Thoracic aorta (tissue), 2 donors: ENCODE measurements around the gene GPA33. TPM values are rescaled to one million over a fixed set of nuclear protein-coding genes. Genes with fewer than 3 reads are reported as not detected.

Source experiments
- ATAC-seq: fragments of 150-250 bp; one replicate; pipeline ENCODE4 v1.8.0; 2017; ENCODE audit warnings: low read depth; ENCODE audit not compliant: insufficient number of reproducible peaks, low FRiP score
- DNase-seq: peaks from one replicate; pipeline ENCODE4 v3.0.0-alpha.2; 2020; ENCODE audit warnings: low spot score
- H3K27ac ChIP-seq, 2 donors: fragments of 200-600 bp; sonication (generic); 1 replicate in 1 of 2; 2 replicates in 1 of 2; pipeline ENCODE4 v1.5.1; 2016; ENCODE audit warnings: mild to moderate bottlenecking in 2 of 2, moderate library complexity in 2 of 2
- H3K27me3 ChIP-seq: fragments of 200-600 bp; sonication (generic); replicated peaks from 2 replicates; pipeline ENCODE4 v1.6.0; 2016; ENCODE audit warnings: mild to moderate bottlenecking; ENCODE audit not compliant: insufficient read depth
- H3K36me3 ChIP-seq: fragments of 200-600 bp; sonication (generic); one replicate; pipeline ENCODE4 v1.5.1; 2016
- H3K4me1 ChIP-seq, 2 donors: fragments of 200-600 bp; sonication (generic); 1 replicate in 1 of 2; 2 replicates in 1 of 2; pipeline versions ENCODE4 v1.5.1 to v1.6.0; 2016; ENCODE audit warnings: low read depth in 2 of 2, mild to moderate bottlenecking in 1 of 2; ENCODE audit not compliant: control insufficient read depth in 1 of 2
- H3K4me3 ChIP-seq: fragments of 200-600 bp; sonication (generic); 2 replicates; pipeline ENCODE4 v1.5.1; 2016; ENCODE audit warnings: mild to moderate bottlenecking
- H3K9me3 ChIP-seq: fragments of 200-600 bp; sonication (generic); 2 replicates; pipeline ENCODE4 v1.5.1; 2016
- total RNA-seq, 2 donors: library from RNA; depleted of rRNA; stranded (reverse); fragments of >200 nt; gene quantifications; one replicate each; pipeline versions ENCODE4 v1.1.0 to v1.2.3, GENCODE V29; 2016
- TF ChIP-seq, protein P1 (sequence below): fragments of 200-600 bp; sonication (generic); IDR thresholded peaks from one replicate; pipeline ENCODE4 v1.5.1; 2019; ENCODE audit warnings: antibody characterized with exemption

Gene GPA33
- total RNA-seq, 2 donors from 2014 or later, result not detected

DNA sequence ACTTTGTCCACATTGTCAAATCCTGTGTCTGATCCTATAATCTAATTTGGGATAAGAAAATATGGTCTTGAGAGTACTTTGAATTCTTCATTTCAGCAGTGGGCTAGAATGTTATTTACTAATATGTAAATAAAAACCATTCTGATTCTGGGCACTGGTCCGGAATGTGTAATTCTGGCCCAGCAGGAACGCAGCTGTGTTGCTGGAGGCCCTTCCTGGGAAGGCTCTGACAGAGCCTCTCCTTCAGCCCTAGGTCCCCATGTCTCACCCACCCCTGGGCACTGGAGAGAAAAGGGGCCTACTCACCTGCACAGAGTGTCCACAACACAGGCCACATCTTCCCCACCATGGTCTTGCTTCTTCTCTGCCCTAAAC is 251 bp downstream of the GPA33 start:
- DNase-seq (no peak), ATAC-seq (no peak)
- TF ChIP-seq, protein P1, sequence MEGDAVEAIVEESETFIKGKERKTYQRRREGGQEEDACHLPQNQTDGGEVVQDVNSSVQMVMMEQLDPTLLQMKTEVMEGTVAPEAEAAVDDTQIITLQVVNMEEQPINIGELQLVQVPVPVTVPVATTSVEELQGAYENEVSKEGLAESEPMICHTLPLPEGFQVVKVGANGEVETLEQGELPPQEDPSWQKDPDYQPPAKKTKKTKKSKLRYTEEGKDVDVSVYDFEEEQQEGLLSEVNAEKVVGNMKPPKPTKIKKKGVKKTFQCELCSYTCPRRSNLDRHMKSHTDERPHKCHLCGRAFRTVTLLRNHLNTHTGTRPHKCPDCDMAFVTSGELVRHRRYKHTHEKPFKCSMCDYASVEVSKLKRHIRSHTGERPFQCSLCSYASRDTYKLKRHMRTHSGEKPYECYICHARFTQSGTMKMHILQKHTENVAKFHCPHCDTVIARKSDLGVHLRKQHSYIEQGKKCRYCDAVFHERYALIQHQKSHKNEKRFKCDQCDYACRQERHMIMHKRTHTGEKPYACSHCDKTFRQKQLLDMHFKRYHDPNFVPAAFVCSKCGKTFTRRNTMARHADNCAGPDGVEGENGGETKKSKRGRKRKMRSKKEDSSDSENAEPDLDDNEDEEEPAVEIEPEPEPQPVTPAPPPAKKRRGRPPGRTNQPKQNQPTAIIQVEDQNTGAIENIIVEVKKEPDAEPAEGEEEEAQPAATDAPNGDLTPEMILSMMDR, result no peak
- Histone ChIP-seq H3K27ac (no peak overlapping the region), H3K4me1 (peaks cover 9 to 18% of the 10 kb centered on the region in 2 donors), H3K27me3 (no peaks in the 10 kb centered on the region), H3K9me3 (no peaks in the 10 kb centered on the region), H3K36me3 (no peaks in the 10 kb centered on the region), H3K4me3 (no peak overlapping the region)

DNA sequence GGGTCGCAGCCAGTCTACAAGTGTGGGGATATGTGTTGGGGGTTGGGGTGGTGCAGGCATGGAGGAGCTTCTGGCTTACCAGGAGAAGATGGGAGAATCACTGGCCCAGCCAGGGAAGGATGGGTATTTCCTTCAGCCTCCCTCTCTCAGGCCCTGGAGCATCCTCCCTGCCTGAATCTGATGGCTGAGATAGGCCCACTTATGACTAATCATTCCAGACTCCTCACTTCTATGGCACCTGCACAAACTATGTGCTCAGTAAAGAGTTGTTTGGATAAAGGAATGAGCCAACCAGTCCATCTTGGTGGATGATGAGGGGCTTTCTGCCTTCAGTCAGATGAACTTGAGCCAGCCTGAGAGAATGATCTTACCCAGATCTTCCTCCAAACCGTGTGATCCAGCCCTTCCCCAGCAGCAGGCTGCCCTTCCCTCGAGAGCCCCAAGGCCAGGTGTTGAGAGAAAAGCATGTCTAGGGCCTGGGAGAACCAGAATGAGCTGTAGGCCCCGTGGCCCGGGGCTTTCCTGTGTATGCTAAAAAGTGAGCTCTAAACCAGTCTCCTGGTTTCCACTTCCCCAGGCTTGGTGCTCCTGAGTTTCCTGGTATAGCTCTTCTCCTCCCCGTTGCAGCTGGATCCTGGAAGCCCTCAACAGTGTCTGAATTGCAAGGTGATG is 1.3 kb downstream of the GPA33 start:
- Histone ChIP-seq H3K27ac (no peak overlapping the region), H3K9me3 (no peaks in the 10 kb centered on the region), H3K27me3 (no peaks in the 10 kb centered on the region), H3K4me3 (no peak overlapping the region), H3K4me1 (peaks cover 9 to 16% of the 10 kb centered on the region in 2 donors), H3K36me3 (no peaks in the 10 kb centered on the region)
- DNase-seq (no peak), ATAC-seq (no peak)
- TF ChIP-seq, protein P1, result no peak

DNA sequence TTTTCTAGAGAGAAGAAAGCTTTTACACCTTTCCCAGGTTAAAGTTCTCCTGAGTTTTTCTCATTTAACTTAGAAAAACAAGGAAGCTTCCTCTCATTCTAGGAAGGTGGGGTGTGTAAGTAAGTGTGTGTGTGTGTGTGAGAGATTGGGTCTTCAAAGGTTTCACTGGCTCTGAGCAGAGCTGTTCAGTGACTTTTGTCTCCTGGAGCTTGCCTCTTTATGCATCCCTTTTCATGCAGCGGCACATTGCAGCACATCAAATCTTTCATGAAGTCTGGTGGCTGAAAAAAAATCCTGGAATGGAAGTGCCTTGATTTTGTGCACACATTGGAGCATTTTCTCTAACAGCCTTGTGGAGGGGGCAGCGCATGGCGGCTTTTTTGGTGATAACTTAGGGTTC is 3.4 kb downstream of the GPA33 start:
- Histone ChIP-seq H3K9me3 (no peaks in the 10 kb centered on the region), H3K27ac (no peak overlapping the region)
- ATAC-seq, result no peak

GRCh38 chr1:167086033-167086432 is 4.1 kb downstream of the GPA33 start:
- H3K4me3 ChIP-seq, result no peak overlapping the region
- no peaks in the 10 kb centered on the region for H3K9me3 ChIP-seq
- ATAC-seq (no peak), DNase-seq (no peak)
- no peaks in the 10 kb centered on the region for H3K27me3 ChIP-seq
- TF ChIP-seq, protein P1, result no peak
- H3K4me1 ChIP-seq, result no peaks in the 10 kb centered on the region
- no peaks in the 10 kb centered on the region for H3K36me3 ChIP-seq
- H3K27ac ChIP-seq, result no peak overlapping the region

More for the DNA sequence above, 3.4 kb downstream of the GPA33 start:
- TF ChIP-seq, protein P1, result no peak
- DNase-seq, result no peak
- Histone ChIP-seq H3K4me3 (no peak overlapping the region), H3K27me3 (no peaks in the 10 kb centered on the region), H3K36me3 (no peaks in the 10 kb centered on the region), H3K4me1 (no peaks in the 10 kb centered on the region)

DNA sequence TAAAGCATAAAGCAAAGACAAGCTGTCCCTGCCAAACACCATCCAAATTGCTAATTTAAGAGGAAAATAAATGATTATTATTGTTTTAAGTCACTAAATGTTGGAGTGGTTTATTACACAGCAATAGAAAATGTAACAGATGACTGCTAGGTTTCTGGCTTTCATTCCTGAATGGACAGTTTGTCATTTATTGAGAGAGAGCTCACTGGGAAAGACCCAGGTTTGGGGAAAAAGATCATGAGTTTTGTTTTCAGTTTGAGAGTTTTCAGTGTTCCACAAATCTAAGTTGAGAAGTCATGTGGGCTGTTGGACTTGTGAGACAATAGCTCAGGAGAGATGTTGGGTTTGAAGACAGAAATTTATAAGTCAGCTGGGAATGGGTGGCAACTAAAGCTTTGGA is 5.4 kb downstream of the GPA33 start:
- DNase-seq (no peak), ATAC-seq (no peak)
- Histone ChIP-seq H3K36me3 (no peaks in the 10 kb centered on the region), H3K27ac (no peak overlapping the region), H3K4me1 (no peaks in the 10 kb centered on the region), H3K27me3 (no peaks in the 10 kb centered on the region), H3K9me3 (no peaks in the 10 kb centered on the region), H3K4me3 (no peak overlapping the region)
- TF ChIP-seq, protein P1, result no peak
